ENCODE results near the gene FAT1. TPM values are rescaled to one million over a fixed set of nuclear protein-coding genes. Genes with fewer than 3 reads are reported as not detected.

The FAT1 gene
- total RNA-seq, 1 experiment from 2014 or later = 172 TPM

DNA sequence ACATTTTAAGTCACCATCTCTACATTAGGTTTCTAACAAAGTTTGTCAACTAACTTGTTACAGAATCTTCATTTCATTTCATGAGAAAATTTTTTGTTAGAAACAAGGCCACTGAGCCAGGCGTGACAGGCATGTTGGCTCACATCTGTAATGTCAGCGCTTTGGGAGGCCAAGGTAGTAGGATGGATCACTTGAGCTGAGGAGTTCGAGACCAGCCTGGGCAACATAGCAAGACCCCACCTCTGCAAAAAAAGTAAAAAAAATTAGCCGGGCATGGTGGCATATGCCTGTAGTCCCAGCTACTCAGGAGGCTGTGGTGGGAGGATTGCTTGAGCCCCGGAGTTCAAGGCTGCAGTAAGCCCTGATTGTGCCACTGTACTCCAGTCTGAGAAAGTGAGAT is 32.3 kb downstream of the FAT1 start:
- no peak for DNase-seq (ENCODE audit: low spot score)
- Mint-ChIP-seq H3K27ac (no peak overlapping the region), H3K27me3 (ENCODE audit: low read depth) (peaks cover 10% of the 10 kb centered on the region; the same call in 1 of the 2 replicates), H3K4me3 (no peak overlapping the region), H3K4me1 (peaks cover 71% of the 10 kb centered on the region), H3K36me3 (peaks cover 19% of the 10 kb centered on the region), H3K9me3 (peaks cover 10% of the 10 kb centered on the region)
- POLR2A ChIA-PET = no interaction called here
- CTCF ChIA-PET = no interaction called here
- TF ChIP-seq, protein P1, sequence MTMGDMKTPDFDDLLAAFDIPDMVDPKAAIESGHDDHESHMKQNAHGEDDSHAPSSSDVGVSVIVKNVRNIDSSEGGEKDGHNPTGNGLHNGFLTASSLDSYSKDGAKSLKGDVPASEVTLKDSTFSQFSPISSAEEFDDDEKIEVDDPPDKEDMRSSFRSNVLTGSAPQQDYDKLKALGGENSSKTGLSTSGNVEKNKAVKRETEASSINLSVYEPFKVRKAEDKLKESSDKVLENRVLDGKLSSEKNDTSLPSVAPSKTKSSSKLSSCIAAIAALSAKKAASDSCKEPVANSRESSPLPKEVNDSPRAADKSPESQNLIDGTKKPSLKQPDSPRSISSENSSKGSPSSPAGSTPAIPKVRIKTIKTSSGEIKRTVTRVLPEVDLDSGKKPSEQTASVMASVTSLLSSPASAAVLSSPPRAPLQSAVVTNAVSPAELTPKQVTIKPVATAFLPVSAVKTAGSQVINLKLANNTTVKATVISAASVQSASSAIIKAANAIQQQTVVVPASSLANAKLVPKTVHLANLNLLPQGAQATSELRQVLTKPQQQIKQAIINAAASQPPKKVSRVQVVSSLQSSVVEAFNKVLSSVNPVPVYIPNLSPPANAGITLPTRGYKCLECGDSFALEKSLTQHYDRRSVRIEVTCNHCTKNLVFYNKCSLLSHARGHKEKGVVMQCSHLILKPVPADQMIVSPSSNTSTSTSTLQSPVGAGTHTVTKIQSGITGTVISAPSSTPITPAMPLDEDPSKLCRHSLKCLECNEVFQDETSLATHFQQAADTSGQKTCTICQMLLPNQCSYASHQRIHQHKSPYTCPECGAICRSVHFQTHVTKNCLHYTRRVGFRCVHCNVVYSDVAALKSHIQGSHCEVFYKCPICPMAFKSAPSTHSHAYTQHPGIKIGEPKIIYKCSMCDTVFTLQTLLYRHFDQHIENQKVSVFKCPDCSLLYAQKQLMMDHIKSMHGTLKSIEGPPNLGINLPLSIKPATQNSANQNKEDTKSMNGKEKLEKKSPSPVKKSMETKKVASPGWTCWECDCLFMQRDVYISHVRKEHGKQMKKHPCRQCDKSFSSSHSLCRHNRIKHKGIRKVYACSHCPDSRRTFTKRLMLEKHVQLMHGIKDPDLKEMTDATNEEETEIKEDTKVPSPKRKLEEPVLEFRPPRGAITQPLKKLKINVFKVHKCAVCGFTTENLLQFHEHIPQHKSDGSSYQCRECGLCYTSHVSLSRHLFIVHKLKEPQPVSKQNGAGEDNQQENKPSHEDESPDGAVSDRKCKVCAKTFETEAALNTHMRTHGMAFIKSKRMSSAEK (CRISPR knock-in tag; IDR thresholded peaks at IDR 0.05; ENCODE audit: borderline replicate concordance) = no peak
- TF ChIP-seq, protein P2, sequence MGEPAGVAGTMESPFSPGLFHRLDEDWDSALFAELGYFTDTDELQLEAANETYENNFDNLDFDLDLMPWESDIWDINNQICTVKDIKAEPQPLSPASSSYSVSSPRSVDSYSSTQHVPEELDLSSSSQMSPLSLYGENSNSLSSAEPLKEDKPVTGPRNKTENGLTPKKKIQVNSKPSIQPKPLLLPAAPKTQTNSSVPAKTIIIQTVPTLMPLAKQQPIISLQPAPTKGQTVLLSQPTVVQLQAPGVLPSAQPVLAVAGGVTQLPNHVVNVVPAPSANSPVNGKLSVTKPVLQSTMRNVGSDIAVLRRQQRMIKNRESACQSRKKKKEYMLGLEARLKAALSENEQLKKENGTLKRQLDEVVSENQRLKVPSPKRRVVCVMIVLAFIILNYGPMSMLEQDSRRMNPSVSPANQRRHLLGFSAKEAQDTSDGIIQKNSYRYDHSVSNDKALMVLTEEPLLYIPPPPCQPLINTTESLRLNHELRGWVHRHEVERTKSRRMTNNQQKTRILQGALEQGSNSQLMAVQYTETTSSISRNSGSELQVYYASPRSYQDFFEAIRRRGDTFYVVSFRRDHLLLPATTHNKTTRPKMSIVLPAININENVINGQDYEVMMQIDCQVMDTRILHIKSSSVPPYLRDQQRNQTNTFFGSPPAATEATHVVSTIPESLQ (CRISPR knock-in tag; IDR thresholded peaks at IDR 0.05) = no peak
- TF ChIP-seq ZNF121 (CRISPR knock-in tag; IDR thresholded peaks at IDR 0.05) (peak; percentile 97), ZNF671 (CRISPR knock-in tag; IDR thresholded peaks at IDR 0.05) (no peak)
- no peak for ATAC-seq

DNA sequence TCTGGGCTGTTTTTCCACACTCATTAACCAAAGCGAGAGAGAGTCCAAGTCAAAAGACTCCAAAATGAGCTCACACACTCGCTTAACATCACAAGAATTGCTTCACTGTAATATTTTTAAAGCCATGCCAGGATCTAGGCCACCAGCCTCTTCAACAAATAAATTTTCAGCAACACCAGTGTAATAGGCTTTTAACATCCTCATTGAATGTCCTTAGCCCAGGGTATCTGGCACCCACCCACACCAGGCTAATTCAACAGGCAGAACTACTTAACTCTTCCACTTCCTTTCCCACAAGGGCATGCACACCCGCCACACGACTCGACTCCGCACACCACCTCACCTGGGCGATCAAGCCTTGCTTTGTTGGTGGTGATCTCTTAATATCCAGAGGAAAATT is 34.2 kb downstream of the FAT1 start:
- Mint-ChIP-seq H3K27ac (peak overlapping the region; percentile 89), H3K36me3 (peaks cover 16% of the 10 kb centered on the region), H3K9me3 (peaks cover 10% of the 10 kb centered on the region), H3K4me1 (peaks cover 74% of the 10 kb centered on the region), H3K27me3 (ENCODE audit: low read depth) (peaks cover 10% of the 10 kb centered on the region; the same call in 1 of the 2 replicates), H3K4me3 (peak overlapping the region; percentile 50)
- TF ChIP-seq, protein P3, sequence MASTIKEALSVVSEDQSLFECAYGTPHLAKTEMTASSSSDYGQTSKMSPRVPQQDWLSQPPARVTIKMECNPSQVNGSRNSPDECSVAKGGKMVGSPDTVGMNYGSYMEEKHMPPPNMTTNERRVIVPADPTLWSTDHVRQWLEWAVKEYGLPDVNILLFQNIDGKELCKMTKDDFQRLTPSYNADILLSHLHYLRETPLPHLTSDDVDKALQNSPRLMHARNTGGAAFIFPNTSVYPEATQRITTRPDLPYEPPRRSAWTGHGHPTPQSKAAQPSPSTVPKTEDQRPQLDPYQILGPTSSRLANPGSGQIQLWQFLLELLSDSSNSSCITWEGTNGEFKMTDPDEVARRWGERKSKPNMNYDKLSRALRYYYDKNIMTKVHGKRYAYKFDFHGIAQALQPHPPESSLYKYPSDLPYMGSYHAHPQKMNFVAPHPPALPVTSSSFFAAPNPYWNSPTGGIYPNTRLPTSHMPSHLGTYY (CRISPR knock-in tag; IDR thresholded peaks at IDR 0.05) = no peak
- ATAC-seq = peak; percentile 16
- ChIA-PET POLR2A (interaction anchor here (1.0 kb wide), 1 partner anchor 30 kb away, joined by 3 read pairs; no protein-coding TSS in a partner anchor), CTCF (interaction anchor here (0.6 to 1.9 kb wide), 2 partner anchors 31 to 264 kb away, joined by 3 to 7 read pairs; no protein-coding TSS in a partner anchor)
- no peak for DNase-seq (ENCODE audit: low spot score)

DNA sequence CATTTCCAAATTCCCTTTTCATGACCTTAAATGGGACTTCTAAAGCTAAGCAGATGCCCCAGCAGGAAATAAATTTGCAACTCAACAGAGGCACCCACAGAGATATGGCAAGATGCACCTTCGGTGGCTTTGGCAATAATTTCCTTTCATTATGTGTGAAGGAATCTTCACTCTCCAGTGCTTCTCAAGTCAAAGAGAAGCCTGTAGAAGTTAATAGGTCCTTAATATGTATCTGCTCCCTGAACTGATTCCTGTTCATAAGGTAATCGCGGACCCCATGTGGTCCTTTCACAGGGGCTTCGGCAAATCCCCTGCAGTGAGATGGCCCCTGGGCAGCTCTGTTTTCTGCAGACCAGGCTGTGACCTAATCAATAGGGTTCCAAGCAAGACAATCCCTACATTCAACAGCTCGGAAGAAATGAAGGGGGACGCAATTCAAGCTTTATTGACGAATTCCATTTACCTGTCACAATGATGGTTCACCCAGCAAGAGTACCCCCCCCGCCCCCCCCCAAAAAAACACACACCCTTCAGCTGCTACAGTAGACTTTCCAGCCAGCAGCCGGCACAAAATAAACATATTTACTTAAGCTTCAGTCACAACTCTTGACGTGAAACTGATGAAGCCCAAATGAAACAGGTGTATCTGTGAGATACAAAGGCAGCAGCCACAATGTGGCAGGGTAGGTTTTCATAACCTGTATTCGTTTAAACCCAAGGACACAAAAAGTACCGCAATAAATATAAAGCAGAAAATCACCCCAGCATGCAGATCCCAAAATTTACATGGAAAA is 35.3 kb downstream of the FAT1 start:
- peaks cover 13% of the 10 kb centered on the region for H3K36me3 Mint-ChIP-seq
- peaks cover 10% of the 10 kb centered on the region; the same call in 1 of the 2 replicates for H3K27me3 Mint-ChIP-seq (ENCODE audit: low read depth)
- ChIA-PET CTCF (interaction anchor here (0.6 to 1.9 kb wide), 2 partner anchors 32 to 101 kb away, joined by 4 to 7 read pairs; no protein-coding TSS in a partner anchor), POLR2A (interaction anchor here (0.9 kb wide), 1 partner anchor 35 kb away, joined by 3 read pairs; no protein-coding TSS in a partner anchor)
- peaks cover 6% of the 10 kb centered on the region; the same call in 1 of the 2 replicates for H3K9me3 Mint-ChIP-seq
- peak overlapping the region; percentile 88 for H3K27ac Mint-ChIP-seq
- peaks cover 77% of the 10 kb centered on the region for H3K4me1 Mint-ChIP-seq
- peak; percentile 55 for DNase-seq (ENCODE audit: low spot score)
- peak overlapping the region; percentile 50 for H3K4me3 Mint-ChIP-seq
- peak; percentile 68 for ATAC-seq
- TF ChIP-seq NR1H2 (CRISPR knock-in tag; IDR thresholded peaks at IDR 0.05) = no peak
- TF ChIP-seq, protein P4, sequence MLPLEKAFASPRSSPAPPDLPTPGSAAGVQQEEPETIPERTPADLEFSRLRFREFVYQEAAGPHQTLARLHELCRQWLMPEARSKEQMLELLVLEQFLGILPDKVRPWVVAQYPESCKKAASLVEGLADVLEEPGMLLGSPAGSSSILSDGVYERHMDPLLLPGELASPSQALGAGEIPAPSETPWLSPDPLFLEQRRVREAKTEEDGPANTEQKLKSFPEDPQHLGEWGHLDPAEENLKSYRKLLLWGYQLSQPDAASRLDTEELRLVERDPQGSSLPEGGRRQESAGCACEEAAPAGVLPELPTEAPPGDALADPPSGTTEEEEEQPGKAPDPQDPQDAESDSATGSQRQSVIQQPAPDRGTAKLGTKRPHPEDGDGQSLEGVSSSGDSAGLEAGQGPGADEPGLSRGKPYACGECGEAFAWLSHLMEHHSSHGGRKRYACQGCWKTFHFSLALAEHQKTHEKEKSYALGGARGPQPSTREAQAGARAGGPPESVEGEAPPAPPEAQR (CRISPR knock-in tag; IDR thresholded peaks at IDR 0.05) = no peak
- TF ChIP-seq, protein P5, sequence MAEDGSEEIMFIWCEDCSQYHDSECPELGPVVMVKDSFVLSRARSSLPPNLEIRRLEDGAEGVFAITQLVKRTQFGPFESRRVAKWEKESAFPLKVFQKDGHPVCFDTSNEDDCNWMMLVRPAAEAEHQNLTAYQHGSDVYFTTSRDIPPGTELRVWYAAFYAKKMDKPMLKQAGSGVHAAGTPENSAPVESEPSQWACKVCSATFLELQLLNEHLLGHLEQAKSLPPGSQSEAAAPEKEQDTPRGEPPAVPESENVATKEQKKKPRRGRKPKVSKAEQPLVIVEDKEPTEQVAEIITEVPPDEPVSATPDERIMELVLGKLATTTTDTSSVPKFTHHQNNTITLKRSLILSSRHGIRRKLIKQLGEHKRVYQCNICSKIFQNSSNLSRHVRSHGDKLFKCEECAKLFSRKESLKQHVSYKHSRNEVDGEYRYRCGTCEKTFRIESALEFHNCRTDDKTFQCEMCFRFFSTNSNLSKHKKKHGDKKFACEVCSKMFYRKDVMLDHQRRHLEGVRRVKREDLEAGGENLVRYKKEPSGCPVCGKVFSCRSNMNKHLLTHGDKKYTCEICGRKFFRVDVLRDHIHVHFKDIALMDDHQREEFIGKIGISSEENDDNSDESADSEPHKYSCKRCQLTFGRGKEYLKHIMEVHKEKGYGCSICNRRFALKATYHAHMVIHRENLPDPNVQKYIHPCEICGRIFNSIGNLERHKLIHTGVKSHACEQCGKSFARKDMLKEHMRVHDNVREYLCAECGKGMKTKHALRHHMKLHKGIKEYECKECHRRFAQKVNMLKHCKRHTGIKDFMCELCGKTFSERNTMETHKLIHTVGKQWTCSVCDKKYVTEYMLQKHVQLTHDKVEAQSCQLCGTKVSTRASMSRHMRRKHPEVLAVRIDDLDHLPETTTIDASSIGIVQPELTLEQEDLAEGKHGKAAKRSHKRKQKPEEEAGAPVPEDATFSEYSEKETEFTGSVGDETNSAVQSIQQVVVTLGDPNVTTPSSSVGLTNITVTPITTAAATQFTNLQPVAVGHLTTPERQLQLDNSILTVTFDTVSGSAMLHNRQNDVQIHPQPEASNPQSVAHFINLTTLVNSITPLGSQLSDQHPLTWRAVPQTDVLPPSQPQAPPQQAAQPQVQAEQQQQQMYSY (CRISPR knock-in tag; IDR thresholded peaks at IDR 0.05) = no peak
- TF ChIP-seq ETV6 (CRISPR knock-in tag; IDR thresholded peaks at IDR 0.05) = no peak; the same call in 1 of the 2 replicates
- TF ChIP-seq, protein P6, sequence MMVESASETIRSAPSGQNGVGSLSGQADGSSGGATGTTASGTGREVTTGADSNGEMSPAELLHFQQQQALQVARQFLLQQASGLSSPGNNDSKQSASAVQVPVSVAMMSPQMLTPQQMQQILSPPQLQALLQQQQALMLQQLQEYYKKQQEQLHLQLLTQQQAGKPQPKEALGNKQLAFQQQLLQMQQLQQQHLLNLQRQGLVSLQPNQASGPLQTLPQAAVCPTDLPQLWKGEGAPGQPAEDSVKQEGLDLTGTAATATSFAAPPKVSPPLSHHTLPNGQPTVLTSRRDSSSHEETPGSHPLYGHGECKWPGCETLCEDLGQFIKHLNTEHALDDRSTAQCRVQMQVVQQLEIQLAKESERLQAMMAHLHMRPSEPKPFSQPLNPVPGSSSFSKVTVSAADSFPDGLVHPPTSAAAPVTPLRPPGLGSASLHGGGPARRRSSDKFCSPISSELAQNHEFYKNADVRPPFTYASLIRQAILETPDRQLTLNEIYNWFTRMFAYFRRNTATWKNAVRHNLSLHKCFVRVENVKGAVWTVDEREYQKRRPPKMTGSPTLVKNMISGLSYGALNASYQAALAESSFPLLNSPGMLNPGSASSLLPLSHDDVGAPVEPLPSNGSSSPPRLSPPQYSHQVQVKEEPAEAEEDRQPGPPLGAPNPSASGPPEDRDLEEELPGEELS (CRISPR knock-in tag; IDR thresholded peaks at IDR 0.05) = peak; percentile 81; the same call in 1 of the 2 replicates

Measured in WTC11 (cell line).